Liver (tissue), 9 donors: ENCODE results near the gene TTC39C. TPM values are rescaled to one million over a fixed set of nuclear protein-coding genes. Genes with fewer than 3 reads are reported as not detected.

Experiments
- DNase-seq: peaks from one replicate; pipeline ENCODE4 v3.0.0-alpha.2; 2017; ENCODE audit warnings: low spot score
- H3K27ac ChIP-seq, 2 donors: one replicate each; pipeline ENCODE4 v1.7.0; 2013; ENCODE audit warnings: inconsistent platforms in 2 of 2, low read length in 2 of 2, control low read depth in 1 of 2, low read depth in 1 of 2, mild to moderate bottlenecking in 1 of 2
- H3K27me3 ChIP-seq, 4 donors: one replicate each; pipeline versions ENCODE4 v1.6.1 to v1.7.0; 2013; ENCODE audit warnings: low read length in 3 of 4, inconsistent platforms in 1 of 4, mild to moderate bottlenecking in 1 of 4, moderate library complexity in 1 of 4; ENCODE audit not compliant: control insufficient read depth in 4 of 4, insufficient read depth in 4 of 4
- H3K36me3 ChIP-seq, 4 donors: one replicate each; pipeline versions ENCODE4 v1.6.1 to v1.7.0; 2013; ENCODE audit warnings: low read length in 3 of 4, mild to moderate bottlenecking in 3 of 4, low read depth in 1 of 4, moderate library complexity in 1 of 4; ENCODE audit not compliant: control insufficient read depth in 4 of 4, insufficient read depth in 3 of 4
- H3K4me1 ChIP-seq, 4 donors: one replicate each; pipeline versions ENCODE4 v1.6.1 to v1.7.0; 2013; ENCODE audit warnings: low read length in 3 of 4, mild to moderate bottlenecking in 3 of 4, moderate library complexity in 1 of 4; ENCODE audit not compliant: control insufficient read depth in 4 of 4, insufficient read depth in 4 of 4
- H3K4me3 ChIP-seq, 3 donors: one replicate each; pipeline versions ENCODE4 v1.6.1 to v1.7.0; 2013; ENCODE audit warnings: low read length in 3 of 3, control low read depth in 1 of 3, low read depth in 1 of 3, mild to moderate bottlenecking in 1 of 3
- H3K9ac ChIP-seq, 2 donors: one replicate each; pipeline ENCODE4 v1.7.0; 2013; ENCODE audit warnings: low read length in 2 of 2, mild to moderate bottlenecking in 2 of 2, moderate library complexity in 2 of 2, control low read depth in 1 of 2, low read depth in 1 of 2
- H3K9me3 ChIP-seq, 4 donors: one replicate each; pipeline versions ENCODE4 v1.6.1 to v1.7.0; 2013; ENCODE audit warnings: low read length in 3 of 4; ENCODE audit not compliant: control insufficient read depth in 4 of 4
- FOXA1 ChIP-seq: IDR thresholded peaks from 2 replicates; pipeline ENCODE4 v1.6.1; 2016; ENCODE audit warnings: antibody characterized with exemption
- FOXA2 ChIP-seq: IDR thresholded peaks from 2 replicates; pipeline ENCODE4 v1.6.1; 2016; ENCODE audit warnings: antibody characterized with exemption
- GABPA ChIP-seq, 2 donors: IDR thresholded peaks in 1 of 2; conservative IDR thresholded peaks in 1 of 2; 2 replicates each; pipeline ENCODE4 v1.6.1; 2016; ENCODE audit warnings: antibody characterized with exemption in 2 of 2, mild to moderate bottlenecking in 1 of 2, moderate library complexity in 1 of 2
- HNF4A ChIP-seq, 2 donors: conservative IDR thresholded peaks; 2 replicates each; pipeline ENCODE4 v1.6.1; 2016; ENCODE audit warnings: antibody characterized with exemption in 2 of 2, mild to moderate bottlenecking in 2 of 2
- HNF4G ChIP-seq: IDR thresholded peaks from 2 replicates; pipeline ENCODE4 v1.6.1; 2016; ENCODE audit warnings: antibody characterized with exemption
- JUND ChIP-seq, 2 donors: IDR thresholded peaks; 2 replicates each; pipeline ENCODE4 v1.6.1; 2016; ENCODE audit warnings: antibody characterized with exemption in 2 of 2
- NR2F2 ChIP-seq: IDR thresholded peaks from 2 replicates; pipeline ENCODE4 v1.6.1; 2016; ENCODE audit warnings: antibody characterized with exemption
- RAD21 ChIP-seq, 2 donors: IDR thresholded peaks; 2 replicates each; pipeline ENCODE4 v1.6.1; 2016; ENCODE audit warnings: antibody characterized with exemption in 2 of 2, mild to moderate bottlenecking in 2 of 2
- RXRA ChIP-seq, 2 donors: IDR thresholded peaks; 2 replicates each; pipeline ENCODE4 v1.6.1; 2017 to 2018; ENCODE audit warnings: antibody characterized with exemption in 2 of 2, mild to moderate bottlenecking in 1 of 2
- SP1 ChIP-seq: IDR thresholded peaks from 2 replicates; pipeline ENCODE4 v1.6.1; 2018; ENCODE audit warnings: antibody characterized with exemption, mild to moderate bottlenecking
- TAF1 ChIP-seq: conservative IDR thresholded peaks from 2 replicates; pipeline ENCODE4 v1.6.1; 2016; ENCODE audit warnings: antibody characterized with exemption, mild to moderate bottlenecking
- YY1 ChIP-seq: IDR thresholded peaks from 2 replicates; pipeline ENCODE4 v1.6.1; 2016; ENCODE audit warnings: antibody characterized with exemption, mild to moderate bottlenecking
- WGBS: extraction: QIAGEN DNeasy Blood & Tissue Kit; methylation state at CpG from one replicate; pipeline ENCODE4 v1.1.7; 2013; 5-methylcytosine and 5-hydroxymethylcytosine counted together
- polyA plus RNA-seq, 2 donors: library from polyadenylated mRNA; stranded (reverse) in 1 of 2; unstranded in 1 of 2; fragments of 200-250 nt in 1 of 2; fragments of >200 nt in 1 of 2; fragmentation: Nextera tagmentation in 1 of 2; extraction: Ambion mirVana in 1 of 2; gene quantifications; one replicate each; pipeline versions ENCODE4 v1.2.1 to v1.2.3, GENCODE V29; 2013 to 2015
- total RNA-seq, 2 donors: library from RNA; depleted of rRNA; stranded (reverse); fragments of >200 nt; gene quantifications; one replicate each; pipeline ENCODE4 v1.2.3, GENCODE V29; 2014
- TF ChIP-seq, protein P1 (sequence below): IDR thresholded peaks from 2 replicates; pipeline ENCODE4 v1.6.1; 2016; ENCODE audit warnings: antibody characterized with exemption
- TF ChIP-seq, protein P2 (sequence below): IDR thresholded peaks from 2 replicates; pipeline ENCODE4 v1.6.1; 2016; ENCODE audit warnings: antibody characterized with exemption
- TF ChIP-seq, protein P3 (sequence below): IDR thresholded peaks from 2 replicates; pipeline ENCODE4 v1.6.1; 2016; ENCODE audit warnings: antibody characterized with exemption, mild to moderate bottlenecking
- TF ChIP-seq, protein P4 (sequence below): IDR thresholded peaks from 2 replicates; pipeline ENCODE4 v1.6.1; 2016; ENCODE audit warnings: antibody characterized with exemption
- TF ChIP-seq, protein P5 (sequence below): fragments of 150-350 bp; IDR thresholded peaks from 2 replicates; pipeline ENCODE4 v1.5.1; 2017; ENCODE audit warnings: improper control_type of control experiment, low read depth, low read length; ENCODE audit not compliant: missing input control
- donor health status: healthy.
- donor health status: healthy.
- donor health status: healthy.
- donor health status: healthy.
- donor health status: healthy.

Gene TTC39C
- total and polyA plus RNA-seq, 4 donors = 22.8 to 55.1 (median 38.6) TPM

DNA sequence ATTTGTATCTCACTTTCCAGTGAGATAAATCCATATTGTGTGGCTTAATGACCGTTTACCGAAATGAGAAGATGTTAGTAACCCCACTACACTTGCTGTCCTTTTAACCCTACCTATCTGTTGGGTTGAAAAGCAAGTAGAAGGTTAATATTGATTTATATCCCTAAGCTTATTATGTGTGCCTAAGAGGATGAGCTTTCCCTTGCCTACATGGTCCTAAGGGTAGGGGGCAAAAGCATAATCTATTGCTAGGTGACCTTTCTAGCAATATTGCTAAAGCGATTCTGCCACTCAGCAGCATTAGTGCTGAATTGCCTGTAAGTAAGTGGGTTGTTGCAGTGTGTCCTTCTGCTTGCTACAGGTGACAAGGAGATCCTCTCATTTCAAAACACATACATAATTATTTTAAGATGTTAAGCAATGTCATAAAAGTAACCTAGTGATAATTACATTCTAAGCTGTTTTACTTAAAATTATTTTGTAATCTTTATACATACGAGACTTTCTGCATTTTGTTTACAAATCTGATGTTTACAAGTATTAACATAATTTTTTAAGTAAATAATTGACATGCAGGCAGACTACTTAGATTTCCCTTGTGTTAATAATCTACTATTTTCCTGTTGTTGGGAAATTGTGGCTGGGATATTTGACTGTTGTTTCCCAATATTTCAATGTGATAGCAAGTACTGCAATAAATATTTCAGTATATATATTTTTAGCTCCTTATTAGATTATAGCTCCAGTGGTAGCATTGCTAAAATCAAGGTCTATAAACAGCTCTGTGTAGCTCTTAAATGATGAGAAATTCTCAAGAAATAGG lies 75.2 kb downstream of the TTC39C start:
- H3K4me3 ChIP-seq = no peak overlapping the region
- no peak for DNase-seq
- H3K27ac ChIP-seq = peak overlapping the region in 1 of 2 donors; percentile 62
- H3K27me3 ChIP-seq = no peaks in the 10 kb centered on the region
- WGBS = 45% methylated on average over 4 of the region's 4 CpGs
- H3K9me3 ChIP-seq = no peaks in the 10 kb centered on the region
- peaks cover 0 to 5% (median 0%) of the 10 kb centered on the region in 4 donors for H3K36me3 ChIP-seq
- TF ChIP-seq SP1 = no peak
- peak in 1 of 2 donors; percentile 5 for TF ChIP-seq RXRA (IDR thresholded peaks at IDR 0.05)
- TF ChIP-seq GABPA (IDR thresholded peaks at IDR 0.05 in 1 of 2, conservative IDR thresholded peaks at IDR 0.05 in 1 of 2) = no peak
- H3K9ac ChIP-seq = no peak overlapping the region
- peaks cover 0 to 15% (median 2%) of the 10 kb centered on the region in 4 donors for H3K4me1 ChIP-seq

DNA sequence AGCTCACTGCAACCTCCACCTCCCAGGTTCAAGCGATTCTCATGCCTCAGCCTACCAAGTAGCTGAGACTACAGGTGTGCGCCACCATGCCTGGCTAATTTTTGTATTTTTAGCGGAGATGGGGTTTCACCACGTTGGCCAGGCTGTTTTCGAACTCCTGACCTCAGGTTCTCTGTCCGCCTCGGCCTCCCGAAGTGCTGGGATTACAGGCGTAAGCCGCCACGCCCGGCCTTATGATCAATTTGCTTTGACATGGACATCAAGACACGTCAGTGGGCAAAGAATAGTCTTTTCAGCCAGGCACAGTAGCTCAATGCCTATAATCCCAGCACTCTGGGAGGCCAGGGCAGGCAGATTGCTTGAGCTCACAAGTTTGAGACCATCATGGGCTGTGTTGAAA lies 76.3 kb downstream of the TTC39C start:
- Histone ChIP-seq H3K9ac (no peak overlapping the region), H3K4me1 (peaks cover 0 to 15% (median 2%) of the 10 kb centered on the region in 4 donors), H3K27ac (no peak overlapping the region), H3K9me3 (no peaks in the 10 kb centered on the region), H3K27me3 (no peaks in the 10 kb centered on the region), H3K36me3 (peaks cover 0 to 5% (median 0%) of the 10 kb centered on the region in 4 donors), H3K4me3 (no peak overlapping the region)
- 98% methylated on average over 13 of the region's 13 CpGs for WGBS
- no peak for DNase-seq
- TF ChIP-seq YY1 = no peak
- no peak for TF ChIP-seq RXRA (IDR thresholded peaks at IDR 0.05)
- no peak for TF ChIP-seq SP1
- TF ChIP-seq HNF4A (conservative IDR thresholded peaks at IDR 0.05) = no peak
- no peak for TF ChIP-seq GABPA (IDR thresholded peaks at IDR 0.05 in 1 of 2, conservative IDR thresholded peaks at IDR 0.05 in 1 of 2)
- TF ChIP-seq, protein P1, sequence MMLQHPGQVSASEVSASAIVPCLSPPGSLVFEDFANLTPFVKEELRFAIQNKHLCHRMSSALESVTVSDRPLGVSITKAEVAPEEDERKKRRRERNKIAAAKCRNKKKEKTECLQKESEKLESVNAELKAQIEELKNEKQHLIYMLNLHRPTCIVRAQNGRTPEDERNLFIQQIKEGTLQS = no peak
- no peak for TF ChIP-seq HNF4G
- TF ChIP-seq, protein P2, sequence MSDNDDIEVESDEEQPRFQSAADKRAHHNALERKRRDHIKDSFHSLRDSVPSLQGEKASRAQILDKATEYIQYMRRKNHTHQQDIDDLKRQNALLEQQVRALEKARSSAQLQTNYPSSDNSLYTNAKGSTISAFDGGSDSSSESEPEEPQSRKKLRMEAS = no peak
- TF ChIP-seq FOXA1 = no peak

DNA sequence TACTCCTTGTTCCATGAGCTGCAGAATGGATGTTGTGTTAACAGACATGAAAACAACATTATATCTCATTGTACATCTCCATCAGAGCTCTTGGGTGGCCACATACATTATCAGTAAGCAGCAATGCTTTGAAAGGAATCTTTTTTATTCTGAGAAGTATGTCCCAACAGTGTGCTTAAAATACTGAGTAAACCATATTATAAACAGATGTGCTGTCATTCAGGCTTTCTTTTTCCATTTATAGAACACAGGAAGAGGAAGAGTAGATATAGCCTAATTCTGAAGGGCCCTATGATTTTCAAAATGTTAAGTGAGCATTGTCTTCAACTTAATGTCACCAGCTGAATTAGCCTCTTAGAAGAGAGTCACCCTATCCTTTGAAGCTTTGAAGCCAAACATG lies 80.0 kb downstream of the TTC39C start:
- no peaks in the 10 kb centered on the region for H3K27me3 ChIP-seq
- peaks cover 0 to 6% (median 2%) of the 10 kb centered on the region in 4 donors for H3K9me3 ChIP-seq
- H3K9ac ChIP-seq = no peak overlapping the region
- no peak for DNase-seq
- H3K4me3 ChIP-seq = no peak overlapping the region
- H3K36me3 ChIP-seq = peaks cover 0 to 5% (median 0%) of the 10 kb centered on the region in 4 donors
- H3K27ac ChIP-seq = no peak overlapping the region
- peaks cover 0 to 9% (median under 1%) of the 10 kb centered on the region in 4 donors for H3K4me1 ChIP-seq
- no peak for TF ChIP-seq SP1
- TF ChIP-seq, protein P3, sequence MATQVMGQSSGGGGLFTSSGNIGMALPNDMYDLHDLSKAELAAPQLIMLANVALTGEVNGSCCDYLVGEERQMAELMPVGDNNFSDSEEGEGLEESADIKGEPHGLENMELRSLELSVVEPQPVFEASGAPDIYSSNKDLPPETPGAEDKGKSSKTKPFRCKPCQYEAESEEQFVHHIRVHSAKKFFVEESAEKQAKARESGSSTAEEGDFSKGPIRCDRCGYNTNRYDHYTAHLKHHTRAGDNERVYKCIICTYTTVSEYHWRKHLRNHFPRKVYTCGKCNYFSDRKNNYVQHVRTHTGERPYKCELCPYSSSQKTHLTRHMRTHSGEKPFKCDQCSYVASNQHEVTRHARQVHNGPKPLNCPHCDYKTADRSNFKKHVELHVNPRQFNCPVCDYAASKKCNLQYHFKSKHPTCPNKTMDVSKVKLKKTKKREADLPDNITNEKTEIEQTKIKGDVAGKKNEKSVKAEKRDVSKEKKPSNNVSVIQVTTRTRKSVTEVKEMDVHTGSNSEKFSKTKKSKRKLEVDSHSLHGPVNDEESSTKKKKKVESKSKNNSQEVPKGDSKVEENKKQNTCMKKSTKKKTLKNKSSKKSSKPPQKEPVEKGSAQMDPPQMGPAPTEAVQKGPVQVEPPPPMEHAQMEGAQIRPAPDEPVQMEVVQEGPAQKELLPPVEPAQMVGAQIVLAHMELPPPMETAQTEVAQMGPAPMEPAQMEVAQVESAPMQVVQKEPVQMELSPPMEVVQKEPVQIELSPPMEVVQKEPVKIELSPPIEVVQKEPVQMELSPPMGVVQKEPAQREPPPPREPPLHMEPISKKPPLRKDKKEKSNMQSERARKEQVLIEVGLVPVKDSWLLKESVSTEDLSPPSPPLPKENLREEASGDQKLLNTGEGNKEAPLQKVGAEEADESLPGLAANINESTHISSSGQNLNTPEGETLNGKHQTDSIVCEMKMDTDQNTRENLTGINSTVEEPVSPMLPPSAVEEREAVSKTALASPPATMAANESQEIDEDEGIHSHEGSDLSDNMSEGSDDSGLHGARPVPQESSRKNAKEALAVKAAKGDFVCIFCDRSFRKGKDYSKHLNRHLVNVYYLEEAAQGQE = no peak
- TF ChIP-seq HNF4G = no peak
- TF ChIP-seq YY1 = no peak
- no peak for TF ChIP-seq NR2F2
- TF ChIP-seq, protein P2 = no peak
- TF ChIP-seq, protein P1 = no peak
- no peak for TF ChIP-seq FOXA2
- TF ChIP-seq FOXA1 = no peak
- no peak for TF ChIP-seq RAD21 (IDR thresholded peaks at IDR 0.05)
- TF ChIP-seq, protein P4, sequence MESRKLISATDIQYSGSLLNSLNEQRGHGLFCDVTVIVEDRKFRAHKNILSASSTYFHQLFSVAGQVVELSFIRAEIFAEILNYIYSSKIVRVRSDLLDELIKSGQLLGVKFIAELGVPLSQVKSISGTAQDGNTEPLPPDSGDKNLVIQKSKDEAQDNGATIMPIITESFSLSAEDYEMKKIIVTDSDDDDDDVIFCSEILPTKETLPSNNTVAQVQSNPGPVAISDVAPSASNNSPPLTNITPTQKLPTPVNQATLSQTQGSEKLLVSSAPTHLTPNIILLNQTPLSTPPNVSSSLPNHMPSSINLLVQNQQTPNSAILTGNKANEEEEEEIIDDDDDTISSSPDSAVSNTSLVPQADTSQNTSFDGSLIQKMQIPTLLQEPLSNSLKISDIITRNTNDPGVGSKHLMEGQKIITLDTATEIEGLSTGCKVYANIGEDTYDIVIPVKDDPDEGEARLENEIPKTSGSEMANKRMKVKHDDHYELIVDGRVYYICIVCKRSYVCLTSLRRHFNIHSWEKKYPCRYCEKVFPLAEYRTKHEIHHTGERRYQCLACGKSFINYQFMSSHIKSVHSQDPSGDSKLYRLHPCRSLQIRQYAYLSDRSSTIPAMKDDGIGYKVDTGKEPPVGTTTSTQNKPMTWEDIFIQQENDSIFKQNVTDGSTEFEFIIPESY = no peak
- TF ChIP-seq HNF4A (conservative IDR thresholded peaks at IDR 0.05) = no peak
- no peak for TF ChIP-seq GABPA (IDR thresholded peaks at IDR 0.05 in 1 of 2, conservative IDR thresholded peaks at IDR 0.05 in 1 of 2)
- no peak for TF ChIP-seq TAF1
- no peak for TF ChIP-seq RXRA (IDR thresholded peaks at IDR 0.05)
- TF ChIP-seq JUND (IDR thresholded peaks at IDR 0.05) = no peak
- TF ChIP-seq, protein P5, sequence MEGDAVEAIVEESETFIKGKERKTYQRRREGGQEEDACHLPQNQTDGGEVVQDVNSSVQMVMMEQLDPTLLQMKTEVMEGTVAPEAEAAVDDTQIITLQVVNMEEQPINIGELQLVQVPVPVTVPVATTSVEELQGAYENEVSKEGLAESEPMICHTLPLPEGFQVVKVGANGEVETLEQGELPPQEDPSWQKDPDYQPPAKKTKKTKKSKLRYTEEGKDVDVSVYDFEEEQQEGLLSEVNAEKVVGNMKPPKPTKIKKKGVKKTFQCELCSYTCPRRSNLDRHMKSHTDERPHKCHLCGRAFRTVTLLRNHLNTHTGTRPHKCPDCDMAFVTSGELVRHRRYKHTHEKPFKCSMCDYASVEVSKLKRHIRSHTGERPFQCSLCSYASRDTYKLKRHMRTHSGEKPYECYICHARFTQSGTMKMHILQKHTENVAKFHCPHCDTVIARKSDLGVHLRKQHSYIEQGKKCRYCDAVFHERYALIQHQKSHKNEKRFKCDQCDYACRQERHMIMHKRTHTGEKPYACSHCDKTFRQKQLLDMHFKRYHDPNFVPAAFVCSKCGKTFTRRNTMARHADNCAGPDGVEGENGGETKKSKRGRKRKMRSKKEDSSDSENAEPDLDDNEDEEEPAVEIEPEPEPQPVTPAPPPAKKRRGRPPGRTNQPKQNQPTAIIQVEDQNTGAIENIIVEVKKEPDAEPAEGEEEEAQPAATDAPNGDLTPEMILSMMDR = no peak
